Stimulated activated CD8-positive, alpha-beta memory T cell treated with anti-CD3 and anti-CD28 coated beads, Interleukin-2, amount 100 ng/mL, for 48 hours (primary cell): ENCODE results near the gene CTNNA3.

Experiments used
- DNase-seq, 2 donors: peaks; one replicate each; pipeline ENCODE4 v3.0.0-alpha.2; 2020; ENCODE audit warnings: low read depth in 2 of 2

CTNNA3 gene

GRCh38 chr10:66651308-66652082 is 1044.5 kb downstream of the CTNNA3 start:
- no peak for DNase-seq

- DNase-seq: no peak
Measured at GRCh38 chr10:66649626-66650025, 1046.4 kb downstream of the CTNNA3 start.

- no peak for DNase-seq
Measured at GRCh38 chr10:66642217-66642616, 1053.8 kb downstream of the CTNNA3 start.

DNA sequence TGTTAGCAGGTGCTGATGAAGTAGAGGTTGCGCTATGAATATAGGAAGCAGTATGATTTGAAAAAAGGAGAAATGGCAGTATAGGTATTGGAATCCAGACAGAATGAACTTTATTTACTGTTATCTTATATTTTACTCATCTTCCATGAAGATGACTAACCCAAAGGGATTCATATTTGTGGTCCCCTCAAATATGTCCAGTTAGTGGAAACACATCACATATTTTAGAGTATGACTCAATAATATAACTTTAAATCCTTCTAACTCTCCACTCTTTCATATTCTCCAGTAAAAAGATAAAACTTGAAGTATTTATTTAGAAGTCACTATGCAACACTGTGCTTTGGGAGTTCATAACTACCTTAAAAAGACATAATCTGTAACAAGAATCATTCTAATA is 1056.6 kb downstream of the CTNNA3 start:
- DNase-seq: no peak

DNA sequence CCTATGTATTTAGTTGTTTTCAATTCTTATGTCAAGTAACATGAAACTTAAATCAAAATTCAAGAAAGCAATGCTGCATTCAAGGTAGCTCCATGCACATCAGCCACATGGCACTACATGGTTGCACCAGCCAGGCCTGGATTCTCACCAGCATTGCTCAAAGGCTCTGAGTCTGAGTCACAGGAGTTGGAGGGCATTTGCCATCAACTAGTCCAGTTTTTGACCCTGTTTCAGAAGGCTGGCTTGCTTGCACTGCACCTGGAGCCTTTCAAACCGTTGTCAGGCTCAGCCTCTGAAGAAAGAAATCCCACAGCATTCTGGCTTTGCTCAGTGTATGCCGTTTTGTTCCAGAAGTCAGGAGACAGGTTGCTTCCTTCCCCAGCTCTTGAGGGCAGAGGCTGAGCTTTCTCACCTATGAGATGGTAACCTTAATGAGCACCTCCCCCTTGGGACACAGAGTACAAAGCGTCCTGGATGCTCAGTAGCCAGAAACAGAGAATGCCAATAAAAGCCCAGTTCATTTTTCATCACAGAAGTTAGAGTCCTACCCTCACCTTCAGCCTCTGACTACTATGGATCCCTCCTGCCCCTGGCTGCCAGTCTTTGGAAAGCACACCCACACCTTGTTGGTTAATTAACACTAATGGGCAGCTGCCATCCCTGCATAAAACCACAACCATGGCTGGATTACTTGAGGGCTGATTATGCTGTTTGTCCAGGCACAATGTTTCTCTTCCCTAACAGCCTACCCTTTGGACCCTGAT is 1058.5 kb downstream of the CTNNA3 start:
- DNase-seq: no peak

GRCh38 chr10:66629996-66630395 is 1066.0 kb downstream of the CTNNA3 start:
- DNase-seq: no peak

GRCh38 chr10:66627156-66627555 is 1068.8 kb downstream of the CTNNA3 start:
- no peak for DNase-seq

DNA sequence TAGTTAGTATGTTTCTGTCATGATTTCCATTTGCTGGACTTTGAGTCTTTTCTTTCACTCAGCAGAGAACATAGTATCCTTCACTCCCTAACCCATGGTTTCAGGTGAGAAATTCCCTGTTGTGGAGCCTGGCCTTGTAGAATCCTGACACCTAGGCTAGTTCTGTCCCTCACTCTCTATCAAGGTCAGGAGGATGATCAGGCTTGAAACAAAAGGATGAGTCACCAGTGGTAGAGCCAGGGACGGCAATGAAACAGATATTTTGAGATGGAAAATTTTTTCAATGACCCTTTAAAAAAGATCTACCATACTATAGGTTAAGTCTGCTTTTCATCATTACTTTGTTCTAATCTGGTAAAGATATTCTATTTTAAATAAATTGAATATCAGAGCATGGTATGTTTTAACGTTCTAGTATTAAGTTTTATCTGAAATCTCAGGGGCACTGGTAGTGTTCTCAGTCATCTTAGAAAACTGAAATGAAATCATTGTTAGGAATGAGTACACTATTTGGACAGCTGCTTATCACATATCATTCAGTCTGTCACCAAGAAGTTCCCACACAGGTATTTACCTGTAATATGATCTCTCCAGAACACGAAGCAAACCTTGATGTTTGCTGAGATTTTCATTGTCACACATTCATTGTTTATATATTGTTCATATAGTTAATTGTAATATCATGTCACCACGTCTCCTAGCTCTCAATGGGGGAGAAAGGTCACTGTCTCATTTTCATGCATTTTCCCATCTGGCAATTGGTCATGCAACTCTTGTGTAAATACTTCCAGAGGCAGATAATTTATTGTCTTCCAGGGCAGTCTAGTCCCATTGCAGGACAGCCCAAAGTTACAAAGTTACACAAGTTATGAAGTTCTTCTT is 1070.0 kb downstream of the CTNNA3 start:
- no peak for DNase-seq

GRCh38 chr10:66622050-66622449 is 1073.9 kb downstream of the CTNNA3 start:
- no peak for DNase-seq

DNA sequence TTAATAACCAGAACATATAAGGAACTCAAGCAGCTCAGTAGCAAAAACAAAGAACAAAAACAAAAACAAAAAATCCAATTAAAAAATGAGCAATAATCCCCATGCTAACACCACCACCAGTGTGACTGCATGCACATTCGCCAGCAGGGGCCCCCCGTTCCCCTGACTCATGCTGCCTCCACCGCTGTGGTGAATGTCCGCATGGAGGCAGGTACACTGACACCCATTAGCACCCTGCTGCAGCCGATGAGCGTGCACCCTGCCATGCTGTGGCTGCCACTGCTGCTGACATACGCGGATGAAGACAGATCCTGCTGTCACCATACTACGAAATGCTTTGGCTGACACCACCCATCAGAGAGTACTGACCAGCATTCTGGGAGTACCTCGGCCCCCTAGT is 1091.8 kb downstream of the CTNNA3 start:
- DNase-seq: no peak

- DNase-seq: no peak
Measured at GRCh38 chr10:66591865-66592264, 1104.1 kb downstream of the CTNNA3 start.

GRCh38 chr10:66587680-66588050 is 1108.3 kb downstream of the CTNNA3 start:
- no peak for DNase-seq

- DNase-seq: no peak
Measured at GRCh38 chr10:66586897-66587679, 1108.9 kb downstream of the CTNNA3 start.

DNA sequence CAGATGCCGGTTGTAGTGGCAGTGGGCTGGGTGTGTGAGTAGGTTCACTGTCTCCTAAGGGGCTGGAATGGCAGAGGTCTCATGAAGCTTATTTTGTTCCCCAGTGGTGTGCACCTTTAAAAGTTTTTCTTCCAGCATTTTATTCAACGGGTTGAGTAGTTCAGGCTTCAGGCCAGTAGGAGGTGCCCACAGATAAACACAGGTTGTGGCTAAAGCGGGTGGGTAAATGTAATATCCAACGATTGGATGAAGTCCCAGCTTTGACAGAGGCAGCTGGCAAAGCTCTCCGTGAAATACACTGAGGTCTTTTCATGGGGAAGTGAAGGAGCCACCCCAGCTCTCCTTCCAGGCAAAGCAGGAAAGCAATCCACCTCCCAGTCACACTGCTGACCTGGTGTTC is 1109.9 kb downstream of the CTNNA3 start:
- no peak for DNase-seq

- DNase-seq: no peak
Measured at GRCh38 chr10:66575251-66575855, 1120.6 kb downstream of the CTNNA3 start.

GRCh38 chr10:66572700-66573099 is 1123.3 kb downstream of the CTNNA3 start:
- DNase-seq: no peak

DNA sequence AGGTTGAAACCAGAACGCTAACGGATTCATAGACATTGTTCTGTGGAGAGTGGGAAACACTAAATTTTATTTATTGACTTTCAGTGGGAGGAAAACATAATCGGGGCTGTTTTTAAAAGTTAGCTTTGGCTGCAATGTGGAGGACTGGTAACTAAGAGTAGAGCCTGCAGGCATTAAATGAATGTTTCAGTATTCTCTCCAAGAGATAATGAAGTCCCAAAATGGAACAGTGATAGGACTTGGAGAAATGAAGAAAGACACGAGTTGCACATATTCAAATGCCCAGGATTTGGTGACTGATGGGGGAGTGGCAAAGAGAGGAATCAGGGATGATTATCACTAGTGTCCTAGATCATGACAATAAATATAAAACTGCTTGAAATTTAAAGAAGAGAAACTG is 1130.0 kb downstream of the CTNNA3 start:
- no peak for DNase-seq

DNA sequence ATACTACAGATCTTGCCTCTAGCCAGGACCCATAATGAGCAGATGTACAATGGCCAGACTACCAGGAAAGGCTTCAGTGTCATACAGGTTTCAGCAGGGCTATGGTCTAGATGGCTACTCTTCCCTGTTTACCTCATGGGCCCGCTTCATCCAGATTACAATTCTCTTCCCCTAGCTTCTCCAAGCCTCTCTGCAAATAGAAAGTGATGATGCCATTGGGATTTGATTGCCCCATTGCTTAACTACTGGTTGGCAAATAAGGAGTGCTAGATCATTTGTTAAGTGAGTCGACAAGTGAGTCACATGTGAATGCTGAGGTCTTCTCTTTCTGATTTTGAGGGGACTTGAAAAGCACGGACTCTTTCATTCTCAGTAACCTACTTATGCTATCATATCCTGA is 1131.7 kb downstream of the CTNNA3 start:
- no peak for DNase-seq

DNA sequence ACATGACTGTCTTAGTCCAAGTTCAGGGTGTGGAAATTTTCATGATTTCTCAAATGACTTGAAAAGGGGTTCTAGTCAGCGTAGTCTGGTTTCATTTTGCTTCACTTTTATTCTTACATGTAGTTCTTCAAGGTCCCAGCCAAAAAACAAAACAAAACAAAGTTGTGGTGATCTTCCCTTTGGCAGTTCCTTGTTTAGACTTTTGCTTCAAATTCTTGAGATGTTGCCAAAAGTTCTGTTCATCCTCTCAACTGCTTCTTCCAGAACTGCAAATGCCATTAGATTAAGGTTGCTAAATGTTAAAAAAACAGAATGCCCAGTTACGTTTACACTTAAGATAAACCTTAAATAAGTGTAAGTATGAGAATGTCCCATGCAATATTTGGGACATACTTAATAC is 1140.9 kb downstream of the CTNNA3 start:
- no peak for DNase-seq

DNA sequence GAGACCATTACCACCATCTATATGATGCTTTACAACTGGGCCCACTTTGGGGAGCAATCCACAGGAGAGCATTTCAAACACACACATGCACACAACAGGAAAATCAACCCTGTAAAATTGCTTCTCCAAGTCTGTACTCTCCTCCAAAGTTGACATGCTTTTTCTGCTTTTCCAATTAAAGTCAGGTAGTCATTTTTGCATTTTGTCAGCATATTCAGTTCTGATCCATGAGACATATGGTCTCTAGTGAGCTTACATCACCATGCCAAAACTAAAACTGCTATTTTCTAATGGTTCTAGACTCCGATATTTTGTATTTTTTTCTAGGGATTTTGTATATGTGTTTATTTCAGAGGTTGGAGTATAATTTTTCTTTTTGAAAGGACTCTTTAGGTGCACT is 1143.7 kb downstream of the CTNNA3 start:
- DNase-seq: no peak

DNA sequence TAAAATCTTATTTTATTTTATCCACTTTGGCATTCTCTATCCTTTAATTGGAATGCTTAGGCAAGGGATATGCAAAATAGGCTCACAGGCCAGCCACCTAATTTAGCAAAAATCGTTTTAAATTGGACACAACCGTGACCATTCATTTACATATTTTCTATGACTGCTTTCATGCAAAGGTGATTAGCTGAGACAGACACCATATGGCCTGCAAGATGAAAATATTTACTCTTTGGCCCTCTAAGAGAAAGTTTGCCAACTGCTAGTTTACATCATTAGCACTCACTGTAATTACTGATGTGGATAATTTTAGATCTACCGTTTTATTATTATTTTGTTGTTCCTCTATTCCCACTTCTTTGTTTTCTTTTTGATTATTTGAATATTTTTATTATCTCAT is 1145.6 kb downstream of the CTNNA3 start:
- no peak for DNase-seq
